CD4-positive, alpha-beta memory T cell (primary cell): Measurements from ENCODE around the gene TBX2. TPM values are rescaled to one million over a fixed set of nuclear protein-coding genes. Genes with fewer than 3 reads are reported as not detected.

ENCODE experiments used
- CTCF ChIA-PET: fragments of 350-600 bp; sonication (Branson Sonifier 250); formaldehyde crosslinking; loops from one replicate; lab custom pipeline; 2021; ENCODE audit warnings: inconsistent platforms; ENCODE audit not compliant: partially characterized antibody; lab: Charles Lee
- POLR2A ChIA-PET: fragments of 350-600 bp; sonication (Branson Sonifier 250); formaldehyde crosslinking; loops from one replicate; lab custom pipeline; 2021; ENCODE audit not compliant: partially characterized antibody; lab: Charles Lee
- DNase-seq, 5 donors: peaks; one replicate each; pipeline versions ENCODE4 v3.0.0 to v3.0.0-alpha.2; 2020 to 2022; ENCODE audit warnings: mixed read lengths in 1 of 5
- H3K27ac ChIP-seq: one replicate; pipeline ENCODE4 v1.7.0; 2013; ENCODE audit warnings: low read depth, low read length
- H3K27me3 ChIP-seq: 2 replicates; pipeline ENCODE4 v1.7.0; 2013; ENCODE audit warnings: mild to moderate bottlenecking, low read length, moderate library complexity; ENCODE audit not compliant: insufficient read depth
- H3K36me3 ChIP-seq: 2 replicates; pipeline ENCODE4 v1.7.0; 2013; ENCODE audit warnings: mild to moderate bottlenecking, low read length, moderate library complexity; ENCODE audit not compliant: insufficient read depth
- H3K4me1 ChIP-seq: 2 replicates; pipeline ENCODE4 v1.7.0; 2013; ENCODE audit warnings: mild to moderate bottlenecking, low read length, moderate library complexity; ENCODE audit not compliant: insufficient read depth
- H3K4me3 ChIP-seq, 2 donors: one replicate each; pipeline ENCODE4 v1.7.0; 2013; ENCODE audit warnings: low read length in 2 of 2, mild to moderate bottlenecking in 1 of 2
- H3K9me3 ChIP-seq, 2 donors: one replicate each; pipeline ENCODE4 v1.7.0; 2013; ENCODE audit warnings: low read length in 2 of 2, control low read depth in 1 of 2; ENCODE audit not compliant: control insufficient read depth in 1 of 2
- H3K27ac Mint-ChIP-seq, 7 donors: one replicate each; pipeline ENCODE4 v1.8.0; 2020 to 2021; ENCODE audit warnings: mixed read lengths in 7 of 7, mild to moderate bottlenecking in 6 of 7, inconsistent platforms in 3 of 7, moderate library complexity in 3 of 7
- H3K27me3 Mint-ChIP-seq, 2 donors: one replicate each; pipeline ENCODE4 v1.8.0; 2020 to 2021; ENCODE audit warnings: mixed read lengths in 2 of 2
- H3K36me3 Mint-ChIP-seq, 2 donors: one replicate each; pipeline ENCODE4 v1.8.0; 2020 to 2021; ENCODE audit warnings: mixed read lengths in 2 of 2, inconsistent platforms in 1 of 2, mild to moderate bottlenecking in 1 of 2
- H3K4me1 Mint-ChIP-seq, 4 donors: one replicate each; pipeline ENCODE4 v1.8.0; 2020 to 2021; ENCODE audit warnings: mixed read lengths in 4 of 4, mild to moderate bottlenecking in 1 of 4
- H3K4me3 Mint-ChIP-seq, 8 donors: one replicate each; pipeline ENCODE4 v1.8.0; 2020 to 2021; ENCODE audit warnings: mixed read lengths in 8 of 8, mild to moderate bottlenecking in 7 of 8, moderate library complexity in 6 of 8, inconsistent platforms in 3 of 8
- H3K9me3 Mint-ChIP-seq, 8 donors: one replicate each; pipeline ENCODE4 v1.8.0; 2020 to 2021; ENCODE audit warnings: mixed read lengths in 8 of 8, mild to moderate bottlenecking in 5 of 8, inconsistent platforms in 3 of 8, moderate library complexity in 1 of 8
- intact Hi-C: fragments of 100-400 bp; cut with micrococcal nuclease; formaldehyde crosslinking; loops from one replicate; pipeline ENCODE4 v1.15.1; 2023
- polyA plus RNA-seq, 2 donors: library from polyadenylated mRNA; unstranded; fragments of 300-500 nt; fragmentation: Illumina TruSeq; gene quantifications; one replicate each; pipeline ENCODE4 v1.2.3, GENCODE V29; 2021
- total RNA-seq, 2 experiments: library from RNA; stranded (reverse); gene quantifications; one replicate each; pipeline ENCODE4 v1.2.3, GENCODE V29; 2021

Gene TBX2
- total and polyA plus RNA-seq, 4 experiments from 2014 or later: not detected

- Mint-ChIP-seq H3K27ac (no peak overlapping the region), H3K4me1 (peaks cover 0 to 5% (median under 1%) of the 10 kb centered on the region in 4 donors), H3K9me3 (no peaks in the 10 kb centered on the region), H3K4me3 (peak overlapping the region in 2 of 8 donors; percentile 13 to 25), H3K27me3 (peaks cover 11 to 32% of the 10 kb centered on the region in 2 donors), H3K36me3 (no peaks in the 10 kb centered on the region)
- intact Hi-C loops: no loop called here
- CTCF ChIA-PET: interaction anchor here (0.9 to 2.2 kb wide), 4 partner anchors 10 to 420 kb away, joined by 3 to 10 read pairs (median 3); no protein-coding TSS in a partner anchor
- Histone ChIP-seq H3K4me1 (peaks cover 3% of the 10 kb centered on the region), H3K4me3 (no peak overlapping the region), H3K9me3 (no peaks in the 10 kb centered on the region), H3K27me3 (no peaks in the 10 kb centered on the region), H3K27ac (no peak overlapping the region), H3K36me3 (no peaks in the 10 kb centered on the region)
- DNase-seq: peak in 2 of 5 donors; percentile 36 to 56
- POLR2A ChIA-PET: no interaction called here
Measured at GRCh38 chr17:61416540-61417363, 17.1 kb downstream of the TBX2 start.

- H3K27me3 ChIP-seq: no peaks in the 10 kb centered on the region
- DNase-seq: no peak
- H3K4me1 ChIP-seq: peaks cover 3% of the 10 kb centered on the region
- Mint-ChIP-seq H3K36me3 (no peaks in the 10 kb centered on the region), H3K4me3 (no peak overlapping the region), H3K9me3 (no peaks in the 10 kb centered on the region), H3K27me3 (peaks cover 19 to 43% of the 10 kb centered on the region in 2 donors), H3K27ac (no peak overlapping the region), H3K4me1 (peaks cover 0 to under 1% (median under 1%) of the 10 kb centered on the region in 4 donors)
- no peak overlapping the region for H3K27ac ChIP-seq
- POLR2A ChIA-PET: no interaction called here
- no peaks in the 10 kb centered on the region for H3K9me3 ChIP-seq
- intact Hi-C loops: no loop called here
- H3K4me3 ChIP-seq: no peak overlapping the region
- CTCF ChIA-PET: interaction anchor here (0.6 to 2.2 kb wide), 3 partner anchors 9 to 418 kb away, joined by 3 to 10 read pairs (median 5); no protein-coding TSS in a partner anchor
- no peaks in the 10 kb centered on the region for H3K36me3 ChIP-seq
Measured at GRCh38 chr17:61418449-61418848, 18.8 kb downstream of the TBX2 start.

GRCh38 chr17:61419496-61420046 is 19.9 kb downstream of the TBX2 start:
- peaks cover 3% of the 10 kb centered on the region for H3K4me1 ChIP-seq
- H3K9me3 ChIP-seq: no peaks in the 10 kb centered on the region
- ChIA-PET CTCF (no interaction called here), POLR2A (no interaction called here)
- no peak overlapping the region for H3K4me3 Mint-ChIP-seq
- no peak overlapping the region for H3K4me3 ChIP-seq
- H3K36me3 ChIP-seq: no peaks in the 10 kb centered on the region
- no peak overlapping the region for H3K27ac ChIP-seq
- H3K27ac Mint-ChIP-seq: no peak overlapping the region
- H3K9me3 Mint-ChIP-seq: no peaks in the 10 kb centered on the region
- no peaks in the 10 kb centered on the region for H3K4me1 Mint-ChIP-seq
- intact Hi-C loops: no loop called here
- no peaks in the 10 kb centered on the region for H3K36me3 Mint-ChIP-seq
- no peak for DNase-seq
- peaks cover 20 to 48% of the 10 kb centered on the region in 2 donors for H3K27me3 Mint-ChIP-seq
- H3K27me3 ChIP-seq: peaks cover 4% of the 10 kb centered on the region

DNA sequence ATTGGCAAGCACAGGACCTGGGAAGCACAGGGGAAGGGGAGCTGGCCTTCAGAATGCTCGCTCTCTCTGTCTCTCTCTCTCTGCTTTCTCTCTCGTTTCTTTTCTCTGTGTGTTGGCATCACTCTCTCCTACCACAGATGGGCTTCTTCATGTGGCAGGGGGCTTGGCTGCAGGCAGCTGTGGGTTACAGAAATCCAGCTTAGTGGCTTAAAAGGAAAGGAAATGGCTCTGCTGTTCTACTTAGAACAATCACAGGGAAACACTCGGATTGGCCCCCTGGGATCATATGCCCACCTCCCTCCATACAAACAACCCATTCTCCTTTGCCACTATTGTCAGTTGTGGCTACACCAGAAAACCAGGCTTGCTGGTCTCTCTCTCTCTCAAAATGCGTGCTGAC is 20.4 kb downstream of the TBX2 start:
- Mint-ChIP-seq H3K9me3 (no peaks in the 10 kb centered on the region), H3K4me3 (no peak overlapping the region), H3K27me3 (peaks cover 23 to 49% of the 10 kb centered on the region in 2 donors), H3K27ac (peak overlapping the region in 1 of 7 donors; percentile 19), H3K36me3 (no peaks in the 10 kb centered on the region), H3K4me1 (no peaks in the 10 kb centered on the region)
- H3K36me3 ChIP-seq: no peaks in the 10 kb centered on the region
- ChIA-PET CTCF (interaction anchor here (0.7 to 2.1 kb wide), 2 partner anchors 8 to 10 kb away, joined by 3 to 8 read pairs; no protein-coding TSS in a partner anchor), POLR2A (no interaction called here)
- H3K9me3 ChIP-seq: no peaks in the 10 kb centered on the region
- no peak for DNase-seq
- H3K4me3 ChIP-seq: no peak overlapping the region
- H3K4me1 ChIP-seq: peaks cover 3% of the 10 kb centered on the region
- no peak overlapping the region for H3K27ac ChIP-seq
- peaks cover 4% of the 10 kb centered on the region for H3K27me3 ChIP-seq
- intact Hi-C loops: no loop called here

DNA sequence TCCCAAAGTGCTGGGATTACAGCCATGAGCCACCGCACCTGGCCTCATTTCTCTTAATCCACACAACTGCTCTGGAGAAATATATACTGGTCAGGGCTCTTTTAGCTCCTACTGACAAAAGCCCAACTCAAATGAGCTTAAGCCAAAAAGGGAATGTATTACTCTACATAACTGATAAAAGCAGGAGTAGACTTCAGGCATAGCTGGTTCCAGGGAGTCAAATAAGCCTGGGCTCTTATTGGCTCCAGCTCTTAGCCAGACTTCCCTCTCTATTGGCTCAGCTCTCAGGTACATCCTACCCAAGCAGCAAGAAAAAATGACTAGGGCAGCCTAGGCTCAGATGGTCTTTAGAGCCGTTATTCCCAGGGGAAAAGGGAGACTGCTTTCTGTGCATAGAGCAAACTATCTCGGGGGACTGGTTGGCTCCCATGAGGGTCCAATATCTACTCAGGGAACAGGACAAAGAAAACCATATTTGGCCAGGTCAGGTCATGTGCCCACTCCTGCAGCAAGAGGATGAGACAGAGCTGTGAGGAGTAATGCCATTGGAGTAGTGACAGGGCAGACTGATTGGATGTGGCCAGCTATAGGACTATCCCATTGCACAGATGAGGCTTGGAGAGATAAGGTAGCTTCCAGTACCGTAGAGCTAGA is 21.2 kb downstream of the TBX2 start:
- H3K36me3 Mint-ChIP-seq: no peaks in the 10 kb centered on the region
- H3K27me3 Mint-ChIP-seq: peaks cover 27 to 54% of the 10 kb centered on the region in 2 donors
- H3K9me3 Mint-ChIP-seq: no peaks in the 10 kb centered on the region
- POLR2A ChIA-PET: no interaction called here
- DNase-seq: no peak
- no peaks in the 10 kb centered on the region for H3K4me1 Mint-ChIP-seq
- no peaks in the 10 kb centered on the region for H3K9me3 ChIP-seq
- no peak overlapping the region for H3K27ac Mint-ChIP-seq
- H3K4me3 Mint-ChIP-seq: no peak overlapping the region
- CTCF ChIA-PET: interaction anchor here (0.7 to 2.1 kb wide), 2 partner anchors 9 to 11 kb away, joined by 3 to 8 read pairs; no protein-coding TSS in a partner anchor
- intact Hi-C loops: no loop called here
- H3K4me3 ChIP-seq: no peak overlapping the region
- H3K36me3 ChIP-seq: no peaks in the 10 kb centered on the region
- peaks cover 3% of the 10 kb centered on the region for H3K4me1 ChIP-seq
- no peak overlapping the region for H3K27ac ChIP-seq
- peaks cover 4% of the 10 kb centered on the region for H3K27me3 ChIP-seq

GRCh38 chr17:61421460-61421859 is 21.8 kb downstream of the TBX2 start:
- Histone ChIP-seq H3K27me3 (peaks cover 4% of the 10 kb centered on the region), H3K36me3 (no peaks in the 10 kb centered on the region), H3K4me3 (no peak overlapping the region), H3K9me3 (no peaks in the 10 kb centered on the region), H3K4me1 (peaks cover 3% of the 10 kb centered on the region), H3K27ac (no peak overlapping the region)
- Mint-ChIP-seq H3K9me3 (no peaks in the 10 kb centered on the region), H3K4me3 (no peak overlapping the region), H3K4me1 (no peaks in the 10 kb centered on the region), H3K27me3 (peaks cover 29 to 58% of the 10 kb centered on the region in 2 donors), H3K36me3 (no peaks in the 10 kb centered on the region), H3K27ac (no peak overlapping the region)
- ChIA-PET POLR2A (no interaction called here), CTCF (interaction anchor here (2.1 kb wide), 1 partner anchor 9 kb away, joined by 8 read pairs; no protein-coding TSS in a partner anchor)
- no peak for DNase-seq
- intact Hi-C loops: no loop called here
